Measurements from ENCODE around the gene TBC1D1.

GRCh38 chr4:38167973-38168372 lies 277.1 kb downstream of the TBC1D1 start:
- no peak for TF ChIP-seq CTCF (IDR thresholded peaks at IDR 0.05)
- no peak for TF ChIP-seq POLR2A (IDR thresholded peaks at IDR 0.05)

Measured in body of pancreas (tissue), 4 donors.